Fibroblast of mammary gland (primary cell): ENCODE results near the gene MEOX2.

Experiments
- DNase-seq: peaks from one replicate; pipeline ENCODE4 v3.0.0-alpha.2; 2010; ENCODE audit warnings: low read depth
- H3K4me3 ChIP-seq: 2 replicates; pipeline ENCODE4 v1.5.1; 2011; ENCODE audit warnings: low read depth, mild to moderate bottlenecking, low read length, moderate library complexity; ENCODE audit not compliant: control insufficient read depth
- CTCF ChIP-seq: conservative IDR thresholded peaks from 2 replicates; pipeline ENCODE4 v1.5.1; 2011; ENCODE audit warnings: low read depth, low read length, inconsistent platforms; ENCODE audit not compliant: control insufficient read depth, insufficient read depth

MEOX2 gene

GRCh38 chr7:15580604-15581351 is 105.7 kb downstream of the MEOX2 start:
- no peak overlapping the region for H3K4me3 ChIP-seq
- no peak for TF ChIP-seq CTCF
- DNase-seq, result no peak

- no peak for DNase-seq
- H3K4me3 ChIP-seq, result no peak overlapping the region
- no peak for TF ChIP-seq CTCF
Observed at GRCh38 chr7:15577600-15577999, 108.9 kb downstream of the MEOX2 start.

- TF ChIP-seq CTCF, result no peak
- DNase-seq, result peak; percentile 52
- H3K4me3 ChIP-seq, result no peak overlapping the region
Observed at GRCh38 chr7:15571301-15571878, 115.1 kb downstream of the MEOX2 start.

- no peak overlapping the region for H3K4me3 ChIP-seq
- TF ChIP-seq CTCF, result no peak
- DNase-seq, result no peak
Observed at GRCh38 chr7:15567652-15568051, 118.8 kb downstream of the MEOX2 start.

- H3K4me3 ChIP-seq, result no peak overlapping the region
- TF ChIP-seq CTCF, result no peak
- no peak for DNase-seq
Observed at GRCh38 chr7:15567036-15567435, 119.4 kb downstream of the MEOX2 start.

GRCh38 chr7:15566476-15566875 is 120.0 kb downstream of the MEOX2 start:
- TF ChIP-seq CTCF, result no peak
- H3K4me3 ChIP-seq, result no peak overlapping the region
- DNase-seq, result no peak

GRCh38 chr7:15561835-15562234 is 124.6 kb downstream of the MEOX2 start, which contains the start of gene AGMO:
AGMO (minus strand) TSS chr7:15562015.
- no peak within 1 kb of the TSS for H3K4me3 ChIP-seq
- DNase-seq, result peak; percentile 68
- TF ChIP-seq CTCF, result peak; percentile 10
